HG02571 (cell line): ENCODE measurements around the gene ISCU.
"Not testable (repeated sequence)": the region's sequence is repeated elsewhere in the genome, so short reads cannot be mapped to it uniquely, and the experiment has no call there.

Experiments used
- ATAC-seq: cut with Tn5 transposase; IDR thresholded peaks from one replicate; pipeline ENCODE4 v1.9.1; 2021; ENCODE audit warnings: mild to moderate bottlenecking, moderate library complexity; ENCODE audit not compliant: unreplicated experiment

Gene ISCU

DNA sequence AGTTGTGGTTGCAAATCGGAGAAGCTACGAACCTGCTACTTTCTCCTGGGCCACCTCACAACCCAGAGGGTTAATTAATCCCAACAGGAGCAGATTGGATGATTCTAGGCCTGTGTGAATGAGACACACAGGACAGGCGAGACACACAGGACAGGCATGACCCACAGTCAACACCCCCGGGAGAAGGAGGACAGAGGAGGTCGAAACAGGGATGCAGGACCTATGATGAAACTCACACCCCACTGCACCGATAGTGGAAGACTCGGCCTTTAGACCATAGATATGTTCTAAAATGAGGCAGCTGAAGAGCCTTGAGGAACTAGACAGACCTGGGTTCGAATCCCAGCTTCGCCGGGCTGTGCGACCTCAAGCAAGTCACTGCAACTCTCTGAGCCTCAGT, 23.9 kb downstream of the ISCU start:
- no peak for ATAC-seq

- ATAC-seq: no peak
Observed at GRCh38 chr12:108587826-108588225, 25.4 kb downstream of the ISCU start.

GRCh38 chr12:108589028-108589839, 26.8 kb downstream of the ISCU start:
- no peak for ATAC-seq

GRCh38 chr12:108589840-108590229, 27.4 kb downstream of the ISCU start:
- no peak for ATAC-seq

DNA sequence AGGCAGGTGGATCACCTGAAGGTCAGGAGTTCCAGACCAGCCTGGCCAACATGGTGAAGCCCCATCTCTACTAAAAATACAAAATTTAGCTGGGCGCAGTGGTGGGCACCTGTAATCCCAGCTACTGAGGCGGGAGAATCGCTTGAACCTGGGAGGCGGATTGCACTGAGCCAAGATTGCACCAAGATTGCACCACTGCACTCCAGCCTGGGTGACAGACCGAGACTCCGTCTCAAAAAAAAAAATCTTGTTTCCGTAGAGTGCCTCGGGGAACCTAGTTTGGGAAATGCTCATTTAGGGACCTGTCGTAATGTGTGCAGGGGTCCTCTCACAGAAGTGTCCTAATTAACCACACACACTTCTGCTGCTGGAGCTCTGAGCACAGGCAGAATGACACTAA, 28.1 kb downstream of the ISCU start:
- ATAC-seq: not testable (repeated sequence)

GRCh38 chr12:108591267-108591980, 29.0 kb downstream of the ISCU start:
- no peak for ATAC-seq

GRCh38 chr12:108592033-108592909, 29.9 kb downstream of the ISCU start:
- no peak for ATAC-seq

DNA sequence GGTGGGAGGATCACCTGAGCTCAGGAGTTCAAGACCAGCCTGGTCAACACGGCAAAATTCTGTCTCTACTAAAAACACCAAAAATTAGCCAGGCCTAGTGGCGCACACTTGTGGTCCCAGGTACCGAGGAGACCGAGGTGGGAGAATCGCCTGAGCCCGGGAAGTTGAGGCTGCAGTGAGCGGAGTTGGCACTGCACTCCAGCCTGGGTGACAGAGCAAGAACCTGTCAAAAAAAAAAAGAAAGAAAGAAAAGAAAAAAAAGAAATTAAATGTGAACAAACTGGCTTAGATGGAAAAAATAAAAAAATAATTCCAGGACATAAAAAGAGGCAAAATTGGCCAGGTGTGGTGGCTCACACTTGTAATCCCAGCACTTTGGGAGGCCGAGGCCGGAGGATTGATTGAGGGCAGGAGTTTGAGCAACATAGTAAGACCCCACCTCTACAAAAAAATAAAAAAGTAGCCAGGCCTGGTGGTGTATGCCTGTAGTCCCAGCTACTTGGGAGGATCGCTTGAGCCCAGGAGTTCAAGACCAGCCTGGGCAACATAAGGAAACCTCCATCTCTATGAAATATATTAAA, 32.0 kb downstream of the ISCU start:
- no peak for ATAC-seq

GRCh38 chr12:108594960-108595710, 32.7 kb downstream of the ISCU start:
- ATAC-seq: no peak

- ATAC-seq: no peak
Observed at GRCh38 chr12:108595711-108596647, 33.6 kb downstream of the ISCU start.

DNA sequence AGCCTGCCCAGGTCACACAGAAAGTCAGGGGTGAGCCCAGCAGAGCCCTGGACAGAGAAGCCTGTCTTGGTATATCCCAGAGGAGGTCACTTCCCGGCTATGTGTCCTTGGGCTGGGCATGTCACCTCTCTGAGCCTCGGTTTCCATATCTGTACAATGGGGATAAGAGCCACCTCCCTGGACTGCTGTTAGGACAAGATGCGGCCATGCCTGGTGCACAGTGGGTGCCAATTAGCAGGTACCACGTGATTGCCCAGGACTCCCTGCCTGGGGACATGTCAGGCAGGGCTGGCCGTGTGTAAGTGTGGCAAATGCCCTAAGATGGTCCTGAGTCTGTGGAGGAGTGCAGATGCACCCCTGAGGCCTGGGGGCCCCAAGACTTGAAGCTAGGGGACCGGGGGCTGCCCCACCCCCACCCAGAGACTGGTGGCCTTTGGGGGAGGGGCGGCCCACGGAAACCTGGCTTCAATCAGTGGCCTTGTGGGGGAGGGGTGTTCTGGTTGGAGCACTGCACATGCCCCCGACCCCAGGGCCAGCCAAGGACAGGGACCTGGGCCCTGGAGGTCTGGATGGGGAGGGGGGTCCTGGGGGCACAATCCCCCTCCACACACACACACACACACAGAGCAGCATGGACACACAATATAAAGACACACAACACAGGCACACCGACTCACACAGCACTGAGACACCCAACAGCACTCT, 34.6 kb downstream of the ISCU start:
- ATAC-seq: no peak

GRCh38 chr12:108597559-108598471, 35.4 kb downstream of the ISCU start, which contains the start of gene TMEM119:
Gene TMEM119 (minus strand): TSS chr12:108598084. CDS start chr12:108592383, 5,701 bp downstream.
- no peak for ATAC-seq

- no peak for ATAC-seq
Observed at GRCh38 chr12:108598553-108599250, 36.3 kb downstream of the ISCU start.

GRCh38 chr12:108599541-108599940, 37.1 kb downstream of the ISCU start:
- no peak for ATAC-seq

- ATAC-seq: no peak
Observed at GRCh38 chr12:108599948-108600701, 37.7 kb downstream of the ISCU start.

GRCh38 chr12:108600702-108601007, 38.3 kb downstream of the ISCU start:
- no peak for ATAC-seq
